Measurements from ENCODE around the gene LHFPL5. TPM values are rescaled to one million over a fixed set of nuclear protein-coding genes. Genes with fewer than 3 reads are reported as not detected.

The LHFPL5 gene
- total and polyA plus RNA-seq, 5 donors from 2014 or later, result not detected

GRCh38 chr6:35795453-35796071, 9.6 kb upstream of the LHFPL5 start:
- Mint-ChIP-seq H3K27me3 (peaks cover 16% of the 10 kb centered on the region), H3K4me1 (no peaks in the 10 kb centered on the region), H3K4me3 (no peak overlapping the region), H3K9me3 (no peaks in the 10 kb centered on the region), H3K27ac (no peak overlapping the region), H3K36me3 (no peaks in the 10 kb centered on the region)
- no peak overlapping the region for H3K4me3 ChIP-seq (ENCODE audit: low read depth, low read length)
- H3K9me3 ChIP-seq (ENCODE audit: control insufficient read depth in 2 of 2, low read length in 2 of 2), result no peaks in the 10 kb centered on the region
- no peaks in the 10 kb centered on the region for H3K27me3 ChIP-seq (ENCODE audit: control insufficient read depth, insufficient read depth, low read length)
- ATAC-seq (ENCODE audit: low read depth in 2 of 2), result no peak
- H3K4me1 ChIP-seq (ENCODE audit: control insufficient read depth, insufficient read depth, low read length, poor library complexity, severe bottlenecking), result no peaks in the 10 kb centered on the region
- no peak overlapping the region for H3K27ac ChIP-seq (ENCODE audit: insufficient read depth, low read length, poor library complexity, severe bottlenecking)
- DNase-seq, result no peak
- H3K36me3 ChIP-seq (ENCODE audit: control insufficient read depth, insufficient read depth, low read length), result no peaks in the 10 kb centered on the region

- Mint-ChIP-seq H3K27ac (no peak overlapping the region), H3K9me3 (no peaks in the 10 kb centered on the region), H3K36me3 (no peaks in the 10 kb centered on the region), H3K4me1 (no peaks in the 10 kb centered on the region), H3K4me3 (no peak overlapping the region), H3K27me3 (peaks cover 13% of the 10 kb centered on the region)
- H3K27ac ChIP-seq (ENCODE audit: insufficient read depth, low read length, poor library complexity, severe bottlenecking), result no peak overlapping the region
- no peaks in the 10 kb centered on the region for H3K9me3 ChIP-seq (ENCODE audit: control insufficient read depth in 2 of 2, low read length in 2 of 2)
- no peaks in the 10 kb centered on the region for H3K4me1 ChIP-seq (ENCODE audit: control insufficient read depth, insufficient read depth, low read length, poor library complexity, severe bottlenecking)
- H3K27me3 ChIP-seq (ENCODE audit: control insufficient read depth, insufficient read depth, low read length), result no peaks in the 10 kb centered on the region
- H3K4me3 ChIP-seq (ENCODE audit: low read depth, low read length), result no peak overlapping the region
- no peak for ATAC-seq (ENCODE audit: low read depth in 2 of 2)
- no peaks in the 10 kb centered on the region for H3K36me3 ChIP-seq (ENCODE audit: control insufficient read depth, insufficient read depth, low read length)
- DNase-seq, result no peak
Measured at GRCh38 chr6:35796236-35796635, 8.9 kb upstream of the LHFPL5 start.

GRCh38 chr6:35797837-35798526, 7.2 kb upstream of the LHFPL5 start:
- no peaks in the 10 kb centered on the region for H3K36me3 Mint-ChIP-seq
- Histone ChIP-seq H3K4me3 (ENCODE audit: low read depth, low read length) (no peak overlapping the region), H3K4me1 (ENCODE audit: control insufficient read depth, insufficient read depth, low read length, poor library complexity, severe bottlenecking) (no peaks in the 10 kb centered on the region), H3K27me3 (ENCODE audit: control insufficient read depth, insufficient read depth, low read length) (no peaks in the 10 kb centered on the region), H3K9me3 (ENCODE audit: control insufficient read depth in 2 of 2, low read length in 2 of 2) (no peaks in the 10 kb centered on the region), H3K27ac (ENCODE audit: insufficient read depth, low read length, poor library complexity, severe bottlenecking) (no peak overlapping the region), H3K36me3 (ENCODE audit: control insufficient read depth, insufficient read depth, low read length) (no peaks in the 10 kb centered on the region)
- H3K27me3 Mint-ChIP-seq, result peaks cover 17% of the 10 kb centered on the region
- peak overlapping the region in 1 of 3 donors; percentile 15 for H3K27ac Mint-ChIP-seq
- no peaks in the 10 kb centered on the region for H3K4me1 Mint-ChIP-seq
- no peak overlapping the region for H3K4me3 Mint-ChIP-seq
- ATAC-seq (ENCODE audit: low read depth in 2 of 2) (no peak), DNase-seq (no peak)
- H3K9me3 Mint-ChIP-seq, result no peaks in the 10 kb centered on the region

- Mint-ChIP-seq H3K27ac (no peak overlapping the region), H3K36me3 (no peaks in the 10 kb centered on the region), H3K9me3 (no peaks in the 10 kb centered on the region), H3K4me3 (no peak overlapping the region), H3K4me1 (no peaks in the 10 kb centered on the region), H3K27me3 (peaks cover 17% of the 10 kb centered on the region)
- Histone ChIP-seq H3K4me1 (ENCODE audit: control insufficient read depth, insufficient read depth, low read length, poor library complexity, severe bottlenecking) (no peaks in the 10 kb centered on the region), H3K9me3 (ENCODE audit: control insufficient read depth in 2 of 2, low read length in 2 of 2) (no peaks in the 10 kb centered on the region), H3K27me3 (ENCODE audit: control insufficient read depth, insufficient read depth, low read length) (no peaks in the 10 kb centered on the region), H3K4me3 (ENCODE audit: low read depth, low read length) (no peak overlapping the region), H3K27ac (ENCODE audit: insufficient read depth, low read length, poor library complexity, severe bottlenecking) (no peak overlapping the region), H3K36me3 (ENCODE audit: control insufficient read depth, insufficient read depth, low read length) (no peaks in the 10 kb centered on the region)
- ATAC-seq (ENCODE audit: low read depth in 2 of 2), result no peak
- no peak for DNase-seq
Measured at GRCh38 chr6:35798706-35799105, 6.4 kb upstream of the LHFPL5 start.

GRCh38 chr6:35801148-35801547, 4.0 kb upstream of the LHFPL5 start:
- no peaks in the 10 kb centered on the region for H3K36me3 Mint-ChIP-seq

GRCh38 chr6:35808688-35809087, 3.5 kb downstream of the LHFPL5 start:
- Histone ChIP-seq H3K36me3 (ENCODE audit: control insufficient read depth, insufficient read depth, low read length) (no peaks in the 10 kb centered on the region), H3K4me3 (ENCODE audit: low read depth, low read length) (no peak overlapping the region), H3K27me3 (ENCODE audit: control insufficient read depth, insufficient read depth, low read length) (peaks cover 8% of the 10 kb centered on the region), H3K9me3 (ENCODE audit: control insufficient read depth in 2 of 2, low read length in 2 of 2) (no peaks in the 10 kb centered on the region), H3K27ac (ENCODE audit: insufficient read depth, low read length, poor library complexity, severe bottlenecking) (no peak overlapping the region), H3K4me1 (ENCODE audit: control insufficient read depth, insufficient read depth, low read length, poor library complexity, severe bottlenecking) (no peaks in the 10 kb centered on the region)
- ATAC-seq (ENCODE audit: low read depth in 2 of 2), result no peak
- H3K4me3 Mint-ChIP-seq, result no peak overlapping the region
- peaks cover 0 to 2% (median 0%) of the 10 kb centered on the region in 7 donors for H3K9me3 Mint-ChIP-seq
- no peak overlapping the region for H3K27ac Mint-ChIP-seq
- peaks cover 0 to 2% (median under 1%) of the 10 kb centered on the region in 4 donors for H3K4me1 Mint-ChIP-seq
- H3K27me3 Mint-ChIP-seq, result peaks cover 18% of the 10 kb centered on the region
- no peaks in the 10 kb centered on the region for H3K36me3 Mint-ChIP-seq
- DNase-seq, result no peak

More at GRCh38 chr6:35801148-35801547, 4.0 kb upstream of the LHFPL5 start:
- H3K9me3 Mint-ChIP-seq, result peaks cover 0 to 1% (median 0%) of the 10 kb centered on the region in 7 donors
- no peaks in the 10 kb centered on the region for H3K27me3 ChIP-seq (ENCODE audit: control insufficient read depth, insufficient read depth, low read length)
- H3K4me3 ChIP-seq (ENCODE audit: low read depth, low read length), result no peak overlapping the region
- ATAC-seq (ENCODE audit: low read depth in 2 of 2) (no peak), DNase-seq (no peak)
- H3K36me3 ChIP-seq (ENCODE audit: control insufficient read depth, insufficient read depth, low read length), result no peaks in the 10 kb centered on the region
- no peaks in the 10 kb centered on the region for H3K4me1 ChIP-seq (ENCODE audit: control insufficient read depth, insufficient read depth, low read length, poor library complexity, severe bottlenecking)
- H3K27ac ChIP-seq (ENCODE audit: insufficient read depth, low read length, poor library complexity, severe bottlenecking), result no peak overlapping the region
- no peak overlapping the region for H3K4me3 Mint-ChIP-seq
- no peaks in the 10 kb centered on the region for H3K9me3 ChIP-seq (ENCODE audit: control insufficient read depth in 2 of 2, low read length in 2 of 2)
- H3K27me3 Mint-ChIP-seq, result peaks cover 10% of the 10 kb centered on the region
- H3K27ac Mint-ChIP-seq, result no peak overlapping the region
- H3K4me1 Mint-ChIP-seq, result peaks cover 0 to 2% (median under 1%) of the 10 kb centered on the region in 4 donors

GRCh38 chr6:35809809-35810208, 4.7 kb downstream of the LHFPL5 start:
- no peaks in the 10 kb centered on the region for H3K9me3 ChIP-seq (ENCODE audit: control insufficient read depth in 2 of 2, low read length in 2 of 2)
- no peak overlapping the region for H3K4me3 ChIP-seq (ENCODE audit: low read depth, low read length)
- no peak overlapping the region for H3K27ac ChIP-seq (ENCODE audit: insufficient read depth, low read length, poor library complexity, severe bottlenecking)
- H3K4me1 ChIP-seq (ENCODE audit: control insufficient read depth, insufficient read depth, low read length, poor library complexity, severe bottlenecking), result no peaks in the 10 kb centered on the region
- no peaks in the 10 kb centered on the region for H3K36me3 ChIP-seq (ENCODE audit: control insufficient read depth, insufficient read depth, low read length)
- H3K9me3 Mint-ChIP-seq, result peaks cover 0 to 2% (median 0%) of the 10 kb centered on the region in 7 donors
- H3K4me3 Mint-ChIP-seq, result no peak overlapping the region
- no peaks in the 10 kb centered on the region for H3K36me3 Mint-ChIP-seq
- H3K27me3 ChIP-seq (ENCODE audit: control insufficient read depth, insufficient read depth, low read length), result peaks cover 8% of the 10 kb centered on the region
- ATAC-seq (ENCODE audit: low read depth in 2 of 2) (no peak), DNase-seq (no peak)
- H3K27ac Mint-ChIP-seq, result no peak overlapping the region
- peaks cover 18% of the 10 kb centered on the region for H3K27me3 Mint-ChIP-seq
- peaks cover 0 to under 1% (median under 1%) of the 10 kb centered on the region in 4 donors for H3K4me1 Mint-ChIP-seq

Measured in CD4-positive, CD25-positive, alpha-beta regulatory T cell (primary cell).